ENCODE measurements around the gene SLC10A4.

The SLC10A4 gene

DNA sequence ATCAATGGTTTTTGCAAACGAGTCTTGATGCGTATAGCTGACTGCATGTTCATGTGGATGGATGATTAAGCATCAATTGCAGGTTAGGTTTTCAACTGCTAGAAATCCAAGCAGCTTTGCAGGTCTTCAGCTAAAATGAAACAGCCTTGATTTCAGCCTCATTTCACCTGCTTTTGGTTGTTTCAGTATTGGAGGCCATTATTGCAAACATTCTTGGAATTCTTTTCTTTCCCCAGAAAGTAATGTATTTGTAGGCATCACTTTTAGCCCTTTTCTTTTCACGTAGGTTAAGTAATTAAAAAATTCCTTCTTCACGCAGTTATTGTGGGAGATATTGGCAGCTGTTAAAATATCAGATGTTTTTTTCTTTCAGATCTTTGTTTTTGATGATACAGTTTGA, 15.8 kb downstream of the SLC10A4 start:
- no peak for DNase-seq (ENCODE audit: low spot score)
- Histone ChIP-seq H3K4me3 (no peak overlapping the region), H3K27ac (no peak overlapping the region)
- TF ChIP-seq, protein P1, sequence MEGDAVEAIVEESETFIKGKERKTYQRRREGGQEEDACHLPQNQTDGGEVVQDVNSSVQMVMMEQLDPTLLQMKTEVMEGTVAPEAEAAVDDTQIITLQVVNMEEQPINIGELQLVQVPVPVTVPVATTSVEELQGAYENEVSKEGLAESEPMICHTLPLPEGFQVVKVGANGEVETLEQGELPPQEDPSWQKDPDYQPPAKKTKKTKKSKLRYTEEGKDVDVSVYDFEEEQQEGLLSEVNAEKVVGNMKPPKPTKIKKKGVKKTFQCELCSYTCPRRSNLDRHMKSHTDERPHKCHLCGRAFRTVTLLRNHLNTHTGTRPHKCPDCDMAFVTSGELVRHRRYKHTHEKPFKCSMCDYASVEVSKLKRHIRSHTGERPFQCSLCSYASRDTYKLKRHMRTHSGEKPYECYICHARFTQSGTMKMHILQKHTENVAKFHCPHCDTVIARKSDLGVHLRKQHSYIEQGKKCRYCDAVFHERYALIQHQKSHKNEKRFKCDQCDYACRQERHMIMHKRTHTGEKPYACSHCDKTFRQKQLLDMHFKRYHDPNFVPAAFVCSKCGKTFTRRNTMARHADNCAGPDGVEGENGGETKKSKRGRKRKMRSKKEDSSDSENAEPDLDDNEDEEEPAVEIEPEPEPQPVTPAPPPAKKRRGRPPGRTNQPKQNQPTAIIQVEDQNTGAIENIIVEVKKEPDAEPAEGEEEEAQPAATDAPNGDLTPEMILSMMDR (IDR thresholded peaks at IDR 0.05), result no peak

DNA sequence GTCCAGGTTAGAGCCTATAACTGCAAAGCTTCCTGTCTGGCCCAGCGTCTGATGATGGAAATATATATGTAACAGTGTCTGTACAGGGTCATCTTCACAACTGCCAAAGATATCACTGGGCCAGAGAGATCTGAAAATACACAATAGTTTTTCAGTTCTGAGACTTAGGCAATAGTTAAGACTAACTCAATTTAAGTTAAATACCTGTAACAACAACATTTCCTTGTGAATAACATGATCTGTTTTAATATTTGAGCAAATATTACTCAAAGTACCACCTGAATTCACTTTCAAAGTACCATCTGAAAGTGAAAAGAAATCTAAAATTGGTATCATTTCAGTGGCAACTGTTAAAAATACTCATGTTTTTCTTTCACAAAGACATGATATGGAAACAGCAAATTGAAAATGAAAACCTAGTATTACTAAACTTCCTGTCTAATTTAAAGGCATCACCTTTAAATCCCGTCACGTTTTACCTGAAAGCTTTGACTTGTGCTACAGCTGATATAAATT, 16.5 kb downstream of the SLC10A4 start:
- no peak for DNase-seq (ENCODE audit: low spot score)
- no peak overlapping the region for H3K27ac ChIP-seq
- H3K4me3 ChIP-seq, result no peak overlapping the region
- TF ChIP-seq, protein P1 (IDR thresholded peaks at IDR 0.05), result no peak

DNA sequence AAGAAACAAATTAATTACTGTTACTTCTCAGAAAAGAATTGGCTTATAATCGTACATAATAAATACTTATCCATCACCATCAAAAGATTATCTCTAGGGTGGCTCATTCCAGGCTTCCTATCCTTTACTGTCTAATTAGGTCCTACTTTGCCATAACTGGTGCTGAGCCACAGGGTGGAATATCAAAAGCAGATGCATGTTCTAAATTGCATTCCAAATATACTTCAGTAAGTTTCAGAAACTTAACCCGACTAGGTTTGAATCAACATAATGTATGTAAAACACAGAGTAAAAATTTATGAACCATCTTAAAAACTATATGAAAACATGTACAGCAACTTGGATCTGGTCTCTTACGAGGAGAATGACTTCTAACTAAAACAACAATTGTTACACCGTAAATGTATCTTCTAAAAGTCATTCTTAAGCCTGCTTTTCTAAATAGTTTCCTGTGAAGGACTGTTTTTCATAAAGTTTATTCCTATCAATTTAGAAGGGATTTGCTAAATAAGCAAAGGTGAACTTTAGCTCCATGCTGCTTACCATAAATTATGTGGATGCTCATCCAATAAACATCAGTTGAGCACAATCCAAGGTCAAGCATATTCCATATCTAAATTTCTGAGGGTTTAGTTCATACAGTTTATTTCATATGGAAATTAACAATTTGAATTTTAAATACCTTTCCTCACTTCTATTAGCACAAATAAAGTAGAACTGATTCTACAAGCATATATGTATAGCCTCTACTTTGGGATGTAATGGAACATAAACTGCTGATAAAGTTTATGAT, 20.3 kb downstream of the SLC10A4 start:
- no peak overlapping the region for H3K4me3 ChIP-seq
- no peak for DNase-seq (ENCODE audit: low spot score)
- TF ChIP-seq, protein P1 (IDR thresholded peaks at IDR 0.05), result no peak
- H3K27ac ChIP-seq, result no peak overlapping the region

DNA sequence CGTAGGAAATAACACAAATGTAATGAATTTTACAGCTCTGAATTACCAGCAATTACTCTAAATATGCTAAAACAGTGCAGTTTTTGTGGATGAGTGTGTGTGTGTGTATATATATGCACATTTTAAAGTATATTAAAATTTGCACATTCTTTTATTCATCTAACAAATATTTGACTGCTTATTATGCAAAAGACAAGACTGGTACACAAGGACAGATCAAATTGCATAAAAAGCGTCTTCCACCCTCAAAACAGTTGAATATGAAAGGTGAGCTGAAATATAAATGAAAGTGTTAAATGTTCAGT, 20.8 kb downstream of the SLC10A4 start:
- TF ChIP-seq, protein P1 (IDR thresholded peaks at IDR 0.05), result no peak
- Histone ChIP-seq H3K27ac (no peak overlapping the region), H3K4me3 (no peak overlapping the region)
- DNase-seq (ENCODE audit: low spot score), result no peak

DNA sequence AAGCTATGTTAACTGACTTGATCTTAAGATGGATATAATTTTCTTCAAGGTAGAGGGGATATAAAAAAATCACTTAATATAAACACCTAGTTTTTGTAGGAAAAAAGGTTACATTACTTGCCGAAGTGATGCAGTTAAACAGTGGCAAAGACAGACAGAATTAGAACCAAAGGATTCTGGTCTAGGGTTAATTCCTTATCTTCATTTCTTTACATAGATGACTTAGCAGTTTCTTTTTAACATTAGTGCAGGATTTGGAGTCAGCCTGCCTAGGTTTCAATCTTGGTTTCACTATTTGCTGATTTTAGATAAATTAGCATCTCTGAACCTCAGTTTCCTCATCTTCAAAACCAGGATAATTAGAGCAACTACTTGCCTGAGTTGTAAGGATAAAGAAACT, 21.2 kb downstream of the SLC10A4 start:
- no peak for DNase-seq (ENCODE audit: low spot score)
- Histone ChIP-seq H3K4me3 (no peak overlapping the region), H3K27ac (no peak overlapping the region)
- TF ChIP-seq, protein P1 (IDR thresholded peaks at IDR 0.05), result no peak

DNA sequence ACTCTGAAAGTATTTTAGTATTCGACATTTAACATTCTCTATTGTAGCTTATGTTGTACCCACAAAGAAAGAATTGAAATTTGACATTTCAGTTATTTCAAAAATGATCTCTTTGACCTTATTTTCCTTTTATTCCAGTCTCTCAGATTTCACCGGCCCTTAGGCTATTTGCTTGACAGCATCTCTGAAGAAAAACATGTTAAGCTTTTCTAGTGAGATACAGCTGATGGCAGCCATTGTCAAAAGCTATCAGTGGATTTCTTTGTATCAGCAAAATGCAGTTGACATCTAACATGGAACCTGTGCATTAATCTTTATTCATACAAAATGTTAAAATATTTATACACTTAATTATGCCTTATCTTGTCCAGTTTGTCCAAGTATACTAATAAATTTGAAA, 23.6 kb downstream of the SLC10A4 start:
- TF ChIP-seq, protein P1 (IDR thresholded peaks at IDR 0.05), result no peak
- no peak overlapping the region for H3K27ac ChIP-seq
- no peak for DNase-seq (ENCODE audit: low spot score)
- no peak overlapping the region for H3K4me3 ChIP-seq

DNA sequence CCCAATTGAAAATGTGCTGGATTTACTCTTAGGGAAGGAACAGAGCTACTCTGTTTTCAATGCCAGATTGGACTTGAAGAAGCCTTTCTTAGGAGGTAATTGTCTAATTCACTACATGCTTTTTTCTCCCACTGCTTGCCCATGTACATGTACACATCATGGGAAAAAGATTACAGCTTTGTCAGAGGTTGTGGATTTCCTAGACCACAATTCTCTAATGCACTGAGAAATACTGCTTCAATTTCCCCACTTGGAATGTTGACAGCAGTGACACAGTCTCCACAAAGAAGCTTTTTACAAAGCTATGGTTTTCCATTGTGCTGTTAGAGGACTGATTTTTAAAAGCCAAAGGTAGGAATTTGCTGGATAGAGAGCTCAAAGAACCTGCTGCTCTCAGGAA, 26.4 kb downstream of the SLC10A4 start:
- Histone ChIP-seq H3K4me3 (no peak overlapping the region), H3K27ac (no peak overlapping the region)
- TF ChIP-seq, protein P1 (IDR thresholded peaks at IDR 0.05), result no peak
- DNase-seq (ENCODE audit: low spot score), result no peak

All from coronary artery (tissue), 2 donors.